ENCODE measurements around the gene F7.
A peak's percentile ranks its signal among the peaks of the same experiment; 100 is the strongest.

F7 gene

GRCh38 chr13:113138792-113139551 lies 33.4 kb downstream of the F7 start:
- DNase-seq: no peak

GRCh38 chr13:113139577-113139976 lies 34.0 kb downstream of the F7 start:
- DNase-seq: no peak

- no peak for DNase-seq
Measured at GRCh38 chr13:113140677-113141600, 35.3 kb downstream of the F7 start.

GRCh38 chr13:113141601-113141970 lies 36.0 kb downstream of the F7 start:
- DNase-seq: no peak

- DNase-seq: no peak
Measured at GRCh38 chr13:113142876-113143275, 37.3 kb downstream of the F7 start.

- no peak for DNase-seq
Measured at GRCh38 chr13:113143466-113144254, 38.1 kb downstream of the F7 start.

- DNase-seq: no peak
Measured at GRCh38 chr13:113144255-113144629, 38.7 kb downstream of the F7 start.

- DNase-seq: no peak
Measured at GRCh38 chr13:113145496-113145895, 39.9 kb downstream of the F7 start.

GRCh38 chr13:113145911-113146598 lies 40.5 kb downstream of the F7 start:
- DNase-seq: no peak

- DNase-seq: no peak
Measured at GRCh38 chr13:113146750-113147149, 41.2 kb downstream of the F7 start.

GRCh38 chr13:113147206-113147605 lies 41.6 kb downstream of the F7 start:
- DNase-seq: no peak

- DNase-seq: no peak
Measured at GRCh38 chr13:113148407-113148806, 42.8 kb downstream of the F7 start.

GRCh38 chr13:113148940-113149503 lies 43.4 kb downstream of the F7 start:
- DNase-seq: no peak

GRCh38 chr13:113149711-113150549 lies 44.3 kb downstream of the F7 start:
- no peak for DNase-seq

GRCh38 chr13:113150550-113151365 lies 45.2 kb downstream of the F7 start:
- no peak for DNase-seq

- DNase-seq: no peak
Measured at GRCh38 chr13:113151745-113152690, 46.4 kb downstream of the F7 start.

GRCh38 chr13:113152691-113152983 lies 47.0 kb downstream of the F7 start:
- DNase-seq: no peak

- DNase-seq: peak; percentile 84
Measured at GRCh38 chr13:113152984-113153809, 47.6 kb downstream of the F7 start.

Measured in right kidney (tissue), 1 donor.